Stimulated activated naive CD8-positive, alpha-beta T cell treated with anti-CD3 and anti-CD28 coated beads, Interleukin-15, Interleukin-2, amounts not matched to agents 100 U/mL and 50 U/mL, for 24 hours (primary cell): ENCODE results near the gene P2RY2.

Experiments used
- ATAC-seq: fragments of 150-1000 bp; cut with Tn5 transposase; one replicate; pipeline ENCODE4 v1.10.0; 2021
- DNase-seq: peaks from one replicate; pipeline ENCODE4 v3.0.0; 2021

Gene P2RY2

GRCh38 chr11:73218106-73218829 lies at the start of gene P2RY2:
P2RY2 (plus strand) TSS chr11:73218281; CDS start chr11:73234160, 15,879 bp downstream.
- peak; percentile 62 for DNase-seq
- ATAC-seq, result peak; percentile 53

- ATAC-seq (no peak), DNase-seq (no peak)
Observed at GRCh38 chr11:73168925-73169579, 49.0 kb upstream of the P2RY2 start.

- ATAC-seq, result no peak
- DNase-seq, result no peak
Observed at GRCh38 chr11:73170140-73170539, 47.9 kb upstream of the P2RY2 start.

- ATAC-seq, result no peak
- no peak for DNase-seq
Observed at GRCh38 chr11:73171436-73172161, 46.5 kb upstream of the P2RY2 start.

- DNase-seq (no peak), ATAC-seq (no peak)
Observed at GRCh38 chr11:73172992-73173656, 45.0 kb upstream of the P2RY2 start.

- ATAC-seq (no peak), DNase-seq (no peak)
Observed at GRCh38 chr11:73173755-73174494, 44.2 kb upstream of the P2RY2 start.

- ATAC-seq, result no peak
- no peak for DNase-seq
Observed at GRCh38 chr11:73174495-73174791, 43.6 kb upstream of the P2RY2 start.

DNA sequence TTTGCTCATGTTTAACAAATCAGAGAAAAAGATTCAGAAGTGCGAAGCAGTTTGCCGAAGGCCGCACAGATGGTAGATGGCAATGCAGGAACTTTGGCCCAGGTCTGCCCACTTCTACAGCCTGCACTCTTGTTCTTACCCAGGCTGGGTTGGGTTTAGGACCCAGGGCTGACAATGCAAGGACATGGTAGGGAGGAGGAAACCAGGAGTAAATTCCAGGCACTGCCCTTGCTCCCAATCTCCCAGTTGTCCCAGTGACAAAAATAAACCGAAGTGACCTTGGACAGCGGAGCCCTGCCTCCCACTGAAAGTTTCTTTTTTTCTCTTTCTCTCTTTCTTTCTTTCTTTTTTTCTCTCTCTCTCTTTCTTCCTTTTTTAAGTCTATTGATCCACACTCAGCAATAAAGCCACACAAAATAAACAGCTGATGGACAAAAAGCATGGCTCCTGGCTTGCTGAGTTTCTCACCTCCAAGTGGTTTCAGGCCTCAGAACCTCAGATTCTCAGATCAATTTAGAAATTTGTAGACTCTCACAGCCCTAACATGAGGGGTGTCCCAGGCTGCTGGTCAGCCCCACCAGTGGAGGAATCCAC lies 42.4 kb upstream of the P2RY2 start:
- ATAC-seq (no peak), DNase-seq (no peak)

GRCh38 chr11:73176145-73176873 lies 41.8 kb upstream of the P2RY2 start:
- ATAC-seq (no peak), DNase-seq (no peak)

DNA sequence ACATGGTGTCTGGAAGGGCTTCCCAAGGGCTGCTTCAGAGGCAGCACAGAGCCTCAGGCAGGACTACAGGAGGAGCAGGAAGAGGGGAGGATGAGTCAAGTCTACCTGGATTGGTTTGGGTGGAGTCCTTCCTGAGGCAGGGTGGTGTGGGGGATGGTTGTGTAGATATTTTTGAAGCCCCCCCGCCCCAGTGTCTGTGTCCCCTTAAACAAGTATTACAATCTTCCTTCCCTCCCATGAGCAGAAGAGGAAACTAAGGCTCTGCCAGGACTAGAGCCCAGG lies 41.3 kb upstream of the P2RY2 start:
- ATAC-seq (no peak), DNase-seq (no peak)

GRCh38 chr11:73177380-73177777 lies 40.7 kb upstream of the P2RY2 start:
- no peak for ATAC-seq
- no peak for DNase-seq

GRCh38 chr11:73177778-73178539 lies 40.1 kb upstream of the P2RY2 start:
- DNase-seq (peak; percentile 79), ATAC-seq (peak; percentile 95)

DNA sequence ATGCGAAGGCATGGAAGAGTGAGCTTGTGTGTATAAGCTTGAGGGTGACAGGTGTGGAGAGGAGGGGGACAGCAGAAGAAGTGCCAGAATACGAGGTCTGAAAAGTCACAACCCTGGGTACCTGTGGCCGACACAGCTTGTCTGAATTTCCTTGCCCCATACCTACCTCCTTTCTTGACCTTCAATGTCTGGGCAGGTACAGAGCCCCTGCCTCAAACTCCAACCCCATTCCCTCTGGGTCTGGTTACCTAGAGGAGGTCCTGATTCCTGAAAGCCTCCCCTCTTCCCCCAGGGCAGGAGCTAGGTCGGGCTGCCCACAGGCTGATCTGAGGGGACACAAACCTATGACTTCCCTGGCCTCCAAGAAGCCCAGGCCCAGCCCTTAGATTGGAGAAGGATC lies 39.4 kb upstream of the P2RY2 start:
- no peak for ATAC-seq

DNA sequence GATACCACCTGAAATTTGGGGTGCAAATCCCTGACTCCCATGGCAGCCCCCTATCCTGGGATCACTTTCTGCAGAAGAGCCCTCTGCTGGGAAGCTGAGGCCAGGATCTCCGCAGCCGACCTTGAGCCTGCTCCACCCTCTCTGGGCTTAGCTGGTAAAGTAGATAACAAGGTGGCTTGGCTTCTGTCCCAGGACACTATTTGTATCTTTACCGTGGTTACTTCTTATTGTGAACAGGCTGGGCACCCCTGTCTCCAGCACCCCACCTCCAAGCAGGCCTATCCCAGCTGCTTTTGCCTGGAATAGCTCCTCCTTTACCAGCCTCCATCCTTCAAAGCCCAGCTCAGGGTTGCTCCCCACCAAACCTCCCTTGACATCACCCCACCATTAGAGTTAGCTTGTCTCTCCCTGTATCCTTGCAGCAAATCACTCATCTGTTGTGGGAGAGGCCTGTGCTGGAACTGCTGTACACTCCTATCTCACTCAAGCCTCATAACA lies 35.2 kb upstream of the P2RY2 start:
- DNase-seq (no peak), ATAC-seq (no peak)

More for the DNA sequence above, 39.4 kb upstream of the P2RY2 start:
- DNase-seq, result no peak

DNA sequence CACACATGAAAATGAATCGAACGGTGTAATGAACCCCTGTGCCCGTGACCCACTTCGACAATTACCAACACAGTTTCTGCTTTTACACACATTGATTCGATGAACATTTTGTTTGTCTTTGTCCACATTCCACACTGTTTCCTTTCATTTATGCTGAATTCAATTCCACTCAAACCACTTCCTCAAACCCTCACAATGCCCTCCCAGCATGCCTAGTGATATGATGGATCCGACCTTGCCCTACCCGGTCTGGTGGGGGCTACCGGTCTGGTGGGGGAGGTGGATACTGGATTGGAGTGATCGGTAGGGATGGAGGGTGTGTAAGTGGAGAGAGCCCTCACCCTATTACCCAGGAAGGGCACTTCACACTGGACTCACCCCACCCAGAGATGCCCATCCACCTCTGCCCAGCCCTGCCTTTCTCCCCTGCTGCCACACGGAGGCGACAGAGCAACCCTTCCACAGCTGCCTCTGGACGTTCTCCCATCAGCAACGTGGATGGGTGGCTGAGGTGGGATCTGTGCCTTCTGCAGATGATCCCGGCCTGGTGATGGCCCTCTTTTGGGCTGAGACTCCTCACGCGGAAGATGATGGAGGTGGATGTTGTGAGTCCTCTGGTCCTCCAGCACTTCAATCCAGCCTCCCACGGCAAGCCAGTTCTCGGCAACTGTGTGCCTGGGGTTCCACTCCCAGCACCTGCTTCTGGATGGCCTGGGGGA lies 33.0 kb upstream of the P2RY2 start:
- DNase-seq (peak; percentile 71), ATAC-seq (peak; percentile 68)

- ATAC-seq (no peak), DNase-seq (no peak)
Observed at GRCh38 chr11:73185680-73186293, 32.3 kb upstream of the P2RY2 start.

DNA sequence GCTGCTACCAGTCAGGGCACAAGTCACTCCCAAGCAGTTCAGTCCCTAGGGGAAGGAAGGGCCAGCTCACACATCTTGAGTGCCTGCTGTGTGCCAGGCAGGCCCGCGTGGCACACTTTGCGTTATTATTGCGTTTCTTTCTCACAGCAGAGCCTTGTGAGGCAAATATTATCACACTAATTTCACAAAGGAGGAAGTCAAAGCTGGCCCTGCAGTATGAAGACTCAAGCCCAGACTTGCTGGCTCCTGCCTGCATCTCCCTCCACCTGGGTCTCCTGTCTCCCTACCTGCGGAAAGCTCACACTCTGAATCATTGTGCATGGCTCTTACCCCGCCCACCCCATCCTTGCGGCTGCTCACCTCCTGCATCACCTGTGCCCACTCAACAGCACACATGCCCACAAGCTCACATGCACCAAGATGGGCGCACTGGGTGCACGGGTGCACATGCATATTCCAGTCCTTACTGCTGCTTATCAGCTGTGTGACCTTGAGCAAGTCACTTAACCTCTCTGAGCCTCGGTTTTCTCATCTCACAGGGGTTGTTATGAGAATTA lies 31.7 kb upstream of the P2RY2 start:
- ATAC-seq (no peak), DNase-seq (no peak)

GRCh38 chr11:73186886-73187285 lies 31.2 kb upstream of the P2RY2 start:
- ATAC-seq, result no peak
- DNase-seq, result no peak

DNA sequence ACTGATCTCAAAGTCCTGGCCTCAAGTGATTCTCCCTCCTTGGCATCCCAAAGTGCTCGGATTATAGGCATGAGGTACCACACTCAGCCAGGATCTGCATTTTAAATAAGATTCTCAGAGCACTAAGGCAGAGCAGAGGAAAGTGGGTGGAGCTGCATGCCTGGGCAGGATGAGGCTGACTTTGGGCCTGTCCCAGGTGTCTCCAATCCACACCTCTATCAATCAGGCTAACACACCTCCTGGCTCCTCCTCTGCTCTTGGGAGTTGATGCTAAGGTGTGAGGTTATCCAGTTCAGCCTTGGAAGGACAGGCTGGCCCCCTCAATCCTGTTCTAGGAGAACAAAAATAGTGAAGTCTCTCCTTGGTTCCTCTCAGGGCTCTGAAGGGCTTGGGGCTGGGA lies 30.2 kb upstream of the P2RY2 start:
- no peak for ATAC-seq
- no peak for DNase-seq
